ENCODE data around the gene SLC6A6. TPM values are rescaled to one million over a fixed set of nuclear protein-coding genes. Genes with fewer than 3 reads are reported as not detected.
A peak's percentile ranks its signal among the peaks of the same experiment; 100 is the strongest.

SLC6A6 gene
- polyA plus RNA-seq, 3 donors = 17.3 to 26.9 (median 18.8) TPM

DNA sequence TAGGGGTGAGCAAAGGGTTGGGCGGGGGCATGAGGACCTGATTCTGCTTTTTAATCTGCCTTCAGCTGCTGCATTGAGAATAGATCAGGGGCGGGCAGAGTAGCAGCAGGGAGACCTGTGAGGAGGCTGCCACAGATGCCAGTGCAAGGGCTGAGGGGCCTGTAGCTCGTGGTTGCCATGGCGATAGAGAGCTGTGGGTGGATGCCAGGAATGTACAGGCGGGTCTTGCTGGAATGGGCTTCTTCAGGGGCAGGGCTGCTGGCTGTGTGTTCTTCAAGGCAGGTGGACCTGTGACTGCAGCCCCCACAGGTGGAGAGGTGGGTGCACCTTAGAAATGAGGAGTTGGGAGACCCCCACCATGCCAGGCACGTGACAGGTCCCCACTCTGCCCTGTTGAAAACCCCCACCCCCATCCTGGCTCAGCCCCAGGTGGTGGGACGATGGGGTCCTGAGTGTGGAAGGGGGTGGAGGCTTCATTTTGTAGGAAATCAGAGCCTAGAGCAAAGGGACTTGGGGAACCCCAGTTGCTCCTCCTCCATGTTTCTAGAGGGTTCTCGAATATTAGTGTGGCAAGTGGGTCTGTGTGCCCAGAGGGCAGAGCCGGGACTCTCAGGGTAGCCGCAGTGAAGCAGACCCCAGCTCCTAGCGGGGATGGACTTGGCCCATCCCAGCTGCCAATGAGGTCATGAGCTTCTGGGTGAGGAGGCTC is 38.3 kb downstream of the SLC6A6 start:
- DNase-seq (ENCODE audit: extremely low read depth in 1 of 11, low read depth in 9 of 11, low spot score in 4 of 11) = peak in 7 of 11 donors; percentile 48 to 79 (median 68)

DNA sequence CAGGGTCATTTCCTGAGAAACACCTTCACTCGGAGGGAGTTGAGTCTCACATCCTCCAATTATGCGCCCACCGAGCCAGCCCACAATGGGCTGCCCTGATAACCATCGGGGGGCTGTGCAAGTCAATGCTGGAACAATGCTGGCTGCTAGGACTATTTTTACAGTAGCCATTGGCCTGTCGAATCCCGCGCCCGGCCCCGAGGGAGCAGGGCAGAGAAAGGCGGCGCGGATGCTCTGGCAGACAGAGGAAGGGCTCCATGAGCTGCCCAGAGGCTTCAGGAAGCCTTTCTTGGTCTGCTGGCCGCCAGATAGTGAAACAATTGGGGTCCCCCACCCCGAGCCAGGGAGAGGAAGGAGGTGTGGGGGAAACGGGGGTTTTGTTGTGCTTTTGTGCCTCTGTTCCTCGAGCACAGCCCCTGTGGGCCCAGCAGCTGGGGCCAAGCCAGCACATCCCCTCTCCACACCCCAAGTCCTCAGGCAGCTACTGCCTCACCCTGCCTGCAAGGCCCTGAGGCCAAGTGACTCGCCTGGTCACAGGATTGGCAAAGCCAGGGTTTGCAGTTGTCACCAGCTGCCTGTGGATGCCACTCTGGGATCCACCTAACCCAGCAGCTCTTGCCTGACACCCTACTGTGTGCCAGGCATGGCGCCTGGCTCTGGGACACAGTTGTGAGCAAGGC is 39.0 kb downstream of the SLC6A6 start:
- no peak for DNase-seq (ENCODE audit: extremely low read depth in 1 of 11, low read depth in 9 of 11, low spot score in 4 of 11)

DNA sequence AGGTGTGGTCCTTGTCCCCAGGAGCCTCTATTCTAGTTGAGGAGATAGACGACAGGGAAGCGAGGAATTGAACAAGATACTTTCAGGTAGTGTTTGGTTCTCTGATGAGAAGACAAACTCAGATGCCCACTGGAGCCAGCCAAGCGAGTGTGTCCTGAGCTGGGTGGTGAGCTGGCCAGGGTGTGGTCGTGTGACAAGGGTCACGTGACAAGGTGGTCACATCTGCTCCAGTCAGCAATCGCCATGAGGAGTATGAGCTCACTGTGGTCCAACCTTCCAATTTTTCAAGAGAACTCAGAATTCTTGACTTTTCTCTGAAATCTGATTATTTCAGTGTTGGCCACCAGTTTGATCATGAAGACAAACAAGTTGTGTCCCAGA is 39.5 kb downstream of the SLC6A6 start:
- no peak for DNase-seq (ENCODE audit: extremely low read depth in 1 of 11, low read depth in 9 of 11, low spot score in 4 of 11)

DNA sequence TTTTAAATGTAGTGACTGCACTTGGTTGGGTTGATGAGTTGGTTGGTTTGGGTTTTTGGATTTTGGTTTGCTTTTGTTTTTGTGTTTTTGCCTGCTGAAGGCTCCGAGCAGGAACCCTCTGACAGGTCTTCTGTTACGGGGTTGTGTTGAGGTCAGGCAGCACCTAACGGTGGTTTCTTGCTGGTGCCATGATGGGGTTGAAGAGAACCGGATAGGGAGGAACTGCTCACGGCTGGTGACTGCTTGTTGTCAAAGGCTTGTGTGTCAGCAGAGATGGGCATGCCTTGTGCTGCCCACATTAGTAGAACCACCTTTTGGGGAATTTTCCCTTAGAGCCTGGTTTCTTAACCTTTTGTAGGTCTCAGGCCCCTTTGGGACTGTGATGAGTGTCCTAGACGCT is 42.0 kb downstream of the SLC6A6 start:
- no peak for DNase-seq (ENCODE audit: extremely low read depth in 1 of 11, low read depth in 9 of 11, low spot score in 4 of 11)

DNA sequence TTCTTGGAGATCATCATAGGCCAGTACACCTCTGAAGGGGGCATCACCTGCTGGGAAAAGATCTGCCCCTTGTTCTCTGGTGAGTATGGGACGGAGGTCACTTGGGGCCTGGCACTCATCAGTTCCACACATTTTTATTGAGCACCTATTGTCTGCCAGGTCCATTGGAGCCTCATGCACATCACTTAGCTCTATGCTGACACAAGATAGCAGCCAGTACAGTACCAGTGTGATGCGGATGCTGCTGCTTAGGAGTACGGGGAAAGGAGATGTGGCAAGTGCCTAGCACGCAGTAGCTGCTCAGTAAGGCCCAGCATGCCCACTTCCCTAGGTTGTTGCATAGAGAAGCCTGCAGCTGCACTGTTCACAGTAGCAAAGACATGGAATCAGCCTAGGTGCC is 43.4 kb downstream of the SLC6A6 start:
- no peak for DNase-seq (ENCODE audit: extremely low read depth in 1 of 11, low read depth in 9 of 11, low spot score in 4 of 11)

DNA sequence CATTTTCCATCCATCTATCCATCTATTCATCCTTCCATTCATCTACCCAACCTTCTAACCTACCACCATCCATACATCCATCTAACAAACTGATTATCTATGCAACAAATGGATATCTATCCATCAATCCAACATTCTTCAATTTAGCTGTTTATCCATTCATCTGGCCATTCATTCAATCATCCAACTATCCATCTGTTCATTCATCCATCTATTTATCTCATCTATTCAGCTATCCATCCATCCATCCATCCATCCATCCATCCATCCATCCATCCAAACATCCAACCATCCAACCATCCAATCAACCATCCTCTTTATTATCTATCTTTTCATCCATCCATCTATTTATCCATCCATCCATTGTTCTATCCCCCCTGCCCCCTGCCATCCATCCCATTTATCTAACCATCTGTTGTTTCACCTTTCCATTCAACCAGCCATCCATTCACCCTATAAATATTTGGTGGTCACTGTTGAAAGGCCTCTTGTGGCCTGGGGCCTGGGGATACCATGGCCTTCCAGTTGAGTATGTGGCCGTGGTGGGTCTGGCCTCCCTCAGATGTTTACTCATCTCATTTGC is 44.7 kb downstream of the SLC6A6 start:
- no peak for DNase-seq (ENCODE audit: extremely low read depth in 1 of 11, low read depth in 9 of 11, low spot score in 4 of 11)

DNA sequence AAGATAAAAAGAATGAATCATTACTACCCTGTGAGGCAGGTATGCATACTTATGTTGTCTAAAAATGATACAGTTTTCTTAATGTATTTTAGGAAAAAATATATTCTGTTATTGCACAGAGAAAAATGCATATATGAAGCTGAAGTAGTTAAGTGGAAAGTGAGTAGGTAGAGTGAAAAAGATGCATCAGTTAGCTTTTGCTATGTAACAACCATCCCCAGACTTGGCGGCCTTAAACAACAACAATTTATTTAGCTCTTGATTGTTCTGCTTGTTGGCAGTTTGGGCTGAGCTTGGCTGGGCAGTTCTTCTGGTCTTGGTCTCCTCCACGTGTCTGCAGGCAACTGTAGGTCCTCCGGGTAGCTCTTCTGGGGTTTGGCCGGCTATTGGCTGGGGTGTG is 45.7 kb downstream of the SLC6A6 start:
- DNase-seq (ENCODE audit: extremely low read depth in 1 of 11, low read depth in 9 of 11, low spot score in 4 of 11) = no peak

DNA sequence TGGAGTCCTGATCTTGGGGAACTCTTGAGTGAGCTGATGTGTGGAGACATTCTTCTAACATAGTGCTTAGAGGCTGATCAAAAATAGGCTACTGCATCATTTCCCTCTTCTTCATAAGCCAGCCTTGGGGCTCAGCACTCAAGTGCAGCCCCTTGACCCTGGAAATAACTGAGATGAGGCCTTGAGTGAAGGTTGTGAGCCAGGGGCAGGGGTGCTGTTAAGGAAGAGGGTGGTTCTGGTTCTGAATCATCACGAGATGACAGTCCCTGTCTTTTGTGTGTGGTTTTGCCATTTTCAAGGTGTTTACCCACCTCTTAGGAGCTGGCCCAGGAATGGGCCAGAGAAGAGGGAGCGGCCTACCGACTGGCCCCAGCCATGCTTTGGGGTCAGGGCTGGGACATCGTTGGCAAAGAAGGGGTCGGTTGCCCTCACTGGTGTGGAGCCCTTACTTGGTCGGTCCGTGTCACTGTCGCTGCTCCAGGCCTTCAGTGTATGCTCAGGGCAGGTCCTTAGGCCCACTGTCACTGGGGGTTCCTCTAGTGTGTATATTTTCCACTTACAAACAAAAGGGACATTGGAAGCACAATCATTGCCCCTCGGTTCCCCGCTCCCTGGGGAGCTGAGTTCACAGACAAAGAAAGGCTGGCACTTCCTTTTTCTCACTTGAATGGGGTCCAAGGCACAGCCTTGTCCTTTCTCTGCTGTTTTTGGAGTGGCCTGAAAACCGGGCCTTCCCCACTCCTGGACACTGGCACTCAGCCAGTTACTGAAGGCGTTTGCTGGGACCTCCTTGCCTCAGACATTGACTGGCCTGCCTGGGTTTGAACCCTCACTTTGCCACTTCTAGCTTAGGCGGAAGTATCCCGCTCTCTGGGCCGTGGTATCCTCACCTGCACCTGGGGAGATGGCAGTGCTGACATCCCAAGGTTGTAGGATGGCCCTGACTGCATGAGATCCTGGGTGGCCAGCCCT is 46.6 kb downstream of the SLC6A6 start:
- DNase-seq (ENCODE audit: extremely low read depth in 1 of 11, low read depth in 9 of 11, low spot score in 4 of 11) = no peak

DNA sequence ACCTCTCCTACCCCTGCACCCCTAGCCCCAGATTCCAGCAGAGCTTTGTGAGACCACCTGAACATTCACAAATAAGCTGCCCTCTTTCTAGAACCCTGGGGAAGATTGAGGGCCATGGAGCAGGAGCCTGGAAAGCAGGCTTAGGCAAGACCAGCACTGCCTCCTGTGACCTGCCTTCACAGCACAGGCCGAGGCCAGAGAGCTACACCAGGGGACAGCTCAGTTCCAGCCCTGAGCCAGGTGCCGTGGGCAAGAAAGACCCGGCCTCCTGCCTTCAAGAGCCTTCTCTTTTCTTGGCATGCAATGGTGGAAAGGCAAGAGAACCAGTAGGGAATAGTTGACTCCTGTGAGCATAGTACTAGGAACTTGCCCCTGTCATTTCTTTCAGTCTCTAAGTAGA is 48.1 kb downstream of the SLC6A6 start:
- no peak for DNase-seq (ENCODE audit: extremely low read depth in 1 of 11, low read depth in 9 of 11, low spot score in 4 of 11)

DNA sequence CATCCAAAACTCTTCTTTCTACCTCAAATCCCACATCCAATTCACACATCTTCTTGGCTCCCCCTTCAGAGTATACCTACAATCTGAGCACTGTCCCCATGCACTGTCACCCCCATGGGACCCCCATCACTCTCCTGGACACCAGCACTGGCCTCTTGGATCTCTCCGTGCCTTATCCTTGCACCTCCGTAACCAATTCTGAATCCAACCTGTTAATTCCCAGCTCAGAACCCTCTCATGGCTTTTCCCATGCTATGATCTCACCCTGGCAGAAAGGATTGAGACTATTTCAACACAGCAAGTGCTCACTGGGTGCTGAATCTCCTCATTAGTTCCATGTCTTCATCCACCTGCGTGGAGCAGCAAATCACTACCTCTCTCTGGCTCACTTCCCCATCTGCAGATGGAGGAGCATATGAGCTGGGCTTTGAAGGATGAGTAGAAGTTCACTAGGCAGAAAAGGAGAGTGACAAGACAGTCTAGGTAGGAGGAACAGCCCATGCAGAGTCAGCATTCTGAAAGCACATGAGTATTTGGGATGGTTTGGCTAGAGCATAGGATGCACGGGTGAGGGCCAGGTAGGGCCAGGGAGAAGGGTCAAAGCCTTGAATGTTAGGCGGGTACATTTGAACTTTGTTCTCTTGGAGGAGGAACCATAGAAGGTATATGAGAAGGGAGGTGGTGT is 48.7 kb downstream of the SLC6A6 start:
- DNase-seq (ENCODE audit: extremely low read depth in 1 of 11, low read depth in 9 of 11, low spot score in 4 of 11) = no peak

DNA sequence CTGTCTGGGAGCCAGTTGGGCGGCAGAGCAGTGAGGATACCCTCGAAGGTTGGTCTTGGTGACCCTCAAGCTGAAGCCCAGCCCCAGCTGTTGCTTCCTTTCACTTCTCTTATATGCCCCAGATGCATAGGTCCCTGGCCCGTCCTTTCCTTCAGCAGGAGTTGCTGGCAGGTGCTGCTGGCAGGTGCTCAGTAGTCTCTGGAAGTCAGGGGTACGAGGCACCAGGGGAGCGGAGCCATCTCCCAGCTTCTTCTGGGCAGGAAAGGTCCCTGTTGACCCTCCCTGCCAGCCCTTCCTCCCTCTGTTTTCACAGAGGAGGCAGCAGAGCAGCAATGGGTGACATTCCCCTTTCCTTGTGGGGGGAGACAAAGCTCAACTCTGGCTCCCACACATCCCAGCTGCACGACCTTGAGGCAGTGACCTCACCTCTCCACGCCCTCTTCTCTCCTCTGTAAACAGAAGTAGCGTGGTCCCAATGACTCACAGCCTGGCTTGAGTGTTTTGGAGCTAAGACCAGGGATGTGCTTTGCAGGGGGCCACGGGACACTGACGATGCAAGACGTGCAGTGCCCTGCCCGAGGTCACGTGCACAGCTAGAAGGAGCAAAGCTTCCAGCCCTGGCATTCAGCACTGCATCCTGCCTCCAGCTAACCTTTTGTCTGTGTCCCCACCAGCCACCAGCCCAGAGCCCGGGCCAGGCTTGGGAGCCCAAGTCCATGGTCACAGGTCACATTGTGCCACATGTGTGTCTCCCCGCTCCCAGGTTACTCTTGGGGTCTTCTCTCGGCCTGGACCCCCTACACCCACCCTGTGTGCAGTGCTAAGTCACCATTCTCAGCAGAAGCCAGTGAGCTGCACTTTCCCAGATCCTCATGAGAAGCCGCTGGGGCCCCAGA is 49.7 kb downstream of the SLC6A6 start:
- DNase-seq (ENCODE audit: extremely low read depth in 1 of 11, low read depth in 9 of 11, low spot score in 4 of 11) = no peak

DNA sequence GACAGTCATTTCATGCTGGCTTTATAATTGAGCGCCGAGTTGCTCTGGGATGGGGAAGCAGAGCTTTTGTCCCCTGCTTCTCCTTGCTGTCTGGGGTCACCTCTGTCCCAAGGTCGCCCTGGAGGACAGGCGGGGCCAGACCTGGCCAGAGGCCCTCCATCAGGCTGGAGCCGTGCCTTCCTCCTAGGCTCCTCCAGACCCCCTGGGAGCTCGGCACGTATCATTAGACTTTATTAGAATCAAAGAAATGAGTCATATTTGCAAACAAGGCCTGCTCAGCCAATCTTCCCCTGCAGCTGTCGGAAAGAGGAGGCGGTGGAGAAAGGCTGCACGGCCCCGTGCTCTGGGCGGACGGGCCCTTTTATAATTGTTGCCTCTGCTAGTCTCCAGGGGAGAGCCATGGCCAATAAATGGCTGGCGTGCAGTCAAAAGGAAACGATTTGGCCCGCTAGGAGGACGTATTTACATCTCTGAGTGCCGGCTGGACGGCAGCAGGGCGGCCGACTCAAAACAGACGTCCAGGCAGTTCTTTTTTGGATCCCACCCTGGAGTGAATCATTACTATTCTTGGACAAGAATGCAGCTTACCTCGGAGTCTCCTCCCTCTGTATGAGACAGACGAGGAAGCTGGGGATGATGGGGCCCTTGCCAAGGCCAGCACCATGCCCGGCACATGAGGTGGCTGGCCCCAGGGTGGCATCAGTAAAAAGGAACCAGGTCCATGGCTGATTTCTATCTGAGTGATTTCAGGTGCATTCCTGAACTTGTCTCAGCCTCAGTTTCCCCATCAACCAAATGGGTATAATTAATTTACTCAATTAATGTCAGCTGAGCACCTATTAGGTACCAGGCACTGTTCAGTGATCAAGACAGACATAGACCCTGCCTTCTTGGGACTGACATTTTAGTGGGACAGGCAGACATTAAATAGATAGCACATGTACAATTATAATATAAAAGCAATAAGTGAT is 50.6 kb downstream of the SLC6A6 start:
- peak in 9 of 11 donors; percentile 67 to 89 (median 79) for DNase-seq (ENCODE audit: extremely low read depth in 1 of 11, low read depth in 9 of 11, low spot score in 4 of 11)

DNA sequence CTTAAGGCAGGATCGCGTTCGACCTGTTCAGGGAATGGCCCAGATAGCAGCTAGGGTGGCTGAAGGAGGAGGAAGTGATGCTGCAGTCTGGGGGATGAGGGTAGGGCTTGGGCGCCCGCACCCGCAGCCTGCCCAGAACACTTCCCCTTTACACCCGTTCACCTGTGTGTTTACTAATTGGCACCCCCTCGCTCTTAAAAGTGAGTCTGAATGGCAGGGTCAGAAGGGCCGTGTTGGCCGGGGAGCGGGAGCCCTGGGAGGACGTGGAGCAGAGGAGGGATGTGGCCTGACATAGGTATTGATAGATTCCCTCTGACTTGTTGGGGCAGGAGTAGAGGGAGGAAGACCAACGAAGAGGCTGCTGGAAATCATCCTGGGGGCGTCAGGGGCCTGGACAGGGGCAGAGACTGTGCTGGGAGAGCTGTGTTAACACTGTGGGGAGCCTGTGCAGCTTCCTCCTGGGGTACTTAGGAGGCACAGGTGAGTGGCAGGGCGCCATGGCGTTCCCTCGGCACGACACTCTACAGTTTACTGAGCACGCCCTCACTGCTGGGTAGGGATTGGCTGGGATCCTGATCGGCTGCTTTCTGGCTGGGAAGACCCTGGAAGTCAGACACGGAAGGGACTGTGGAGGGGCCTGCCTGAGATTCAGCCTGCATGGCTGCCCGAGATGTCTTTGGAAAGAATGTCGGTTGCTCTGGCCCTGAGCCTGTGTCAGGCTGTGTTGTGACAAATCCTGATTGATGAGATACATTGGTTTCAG is 51.7 kb downstream of the SLC6A6 start:
- DNase-seq (ENCODE audit: extremely low read depth in 1 of 11, low read depth in 9 of 11, low spot score in 4 of 11) = no peak

DNA sequence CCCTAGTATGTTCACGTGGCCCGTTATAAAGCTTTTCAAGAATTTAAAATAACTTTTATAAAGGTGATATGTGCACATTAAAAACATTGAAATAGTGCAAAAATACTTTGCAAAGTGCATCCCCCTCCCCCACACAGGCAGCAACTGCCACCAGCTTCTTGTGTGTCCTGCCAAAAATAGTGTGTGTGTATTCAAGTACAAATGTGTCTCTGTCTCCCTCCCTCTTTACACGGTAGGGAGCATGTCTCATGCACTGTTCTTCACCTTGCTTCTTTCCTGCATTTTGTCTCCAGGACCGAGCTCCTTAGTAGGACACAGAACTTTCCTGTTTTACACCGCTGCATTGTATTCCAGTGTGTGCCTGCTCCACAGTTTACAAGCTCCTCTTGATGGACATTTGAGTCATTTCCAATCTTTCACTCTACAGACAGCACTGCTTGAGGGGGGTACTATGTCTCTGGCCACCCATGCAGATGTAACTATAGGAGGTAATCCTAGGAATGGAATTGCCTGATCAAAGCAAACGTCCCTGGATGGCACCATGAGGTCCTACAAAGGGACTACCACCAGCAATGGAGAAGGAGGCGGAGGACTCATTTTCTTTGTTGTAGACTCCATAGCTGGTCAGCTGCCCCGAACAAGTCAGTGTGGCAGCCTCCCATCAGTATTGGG is 52.4 kb downstream of the SLC6A6 start:
- no peak for DNase-seq (ENCODE audit: extremely low read depth in 1 of 11, low read depth in 9 of 11, low spot score in 4 of 11)

DNA sequence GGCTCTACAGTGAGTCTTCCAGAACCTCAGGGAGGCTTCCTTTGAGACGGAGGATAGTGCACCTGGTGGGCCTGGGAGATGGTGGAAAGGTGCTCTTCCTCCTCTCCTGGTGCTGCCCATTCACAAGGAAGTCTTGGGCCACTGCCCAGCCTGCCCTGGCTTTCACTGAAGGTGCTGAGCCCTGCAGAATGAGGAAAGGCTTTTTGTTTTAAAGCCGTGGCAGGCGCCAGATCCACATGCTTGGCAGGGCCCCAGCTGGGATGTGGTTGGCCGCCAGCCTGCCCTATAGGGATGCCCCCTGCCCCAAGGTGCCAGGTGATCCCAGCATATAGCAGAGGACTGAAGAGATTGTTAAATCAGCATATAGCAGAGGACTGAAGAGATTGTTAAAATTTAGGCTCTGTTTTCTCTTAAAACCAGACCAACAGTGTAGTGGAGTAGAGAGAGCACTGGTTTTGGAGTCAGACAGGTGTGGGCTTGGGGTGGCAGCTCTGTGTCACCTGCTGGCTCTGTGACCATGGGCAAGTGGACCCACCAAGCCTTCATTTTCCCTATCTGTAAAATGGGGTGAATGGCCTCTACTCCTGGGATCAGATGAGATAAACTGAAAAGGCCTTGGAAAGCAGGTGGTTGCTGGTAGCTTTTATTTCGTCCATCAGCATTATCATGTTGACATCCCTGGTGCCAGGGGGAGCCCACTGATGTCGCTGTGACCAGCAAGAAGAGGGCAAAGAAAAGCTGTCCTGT is 53.3 kb downstream of the SLC6A6 start:
- DNase-seq (ENCODE audit: extremely low read depth in 1 of 11, low read depth in 9 of 11, low spot score in 4 of 11) = no peak
